Loucy (cell line): Measurements from ENCODE around the gene PODXL2.

Source experiments
- CTCF ChIP-seq: fragments of 200-600 bp; sonication (generic); conservative IDR thresholded peaks from 2 replicates; pipeline ENCODE4 v1.5.1; 2014; ENCODE audit warnings: mild to moderate bottlenecking, antibody characterized with exemption, low read length
- EZH2phosphoT487 ChIP-seq: fragments of 200-600 bp; IDR thresholded peaks from 2 replicates; pipeline ENCODE4 v1.6.1; 2018; ENCODE audit warnings: antibody characterized with exemption, mild to moderate bottlenecking, moderate library complexity, borderline replicate concordance

- TF ChIP-seq CTCF = no peak
- TF ChIP-seq EZH2phosphoT487 = no peak
Measured at GRCh38 chr3:127716384-127716783, 87.4 kb downstream of the PODXL2 start.
